ENCODE data around the gene CXCL14.

- no peak for TF ChIP-seq EZH2 (IDR thresholded peaks at IDR 0.05; ENCODE audit: borderline replicate concordance, low read depth, low read length, poor library complexity, severe bottlenecking)
- TF ChIP-seq, protein P1, sequence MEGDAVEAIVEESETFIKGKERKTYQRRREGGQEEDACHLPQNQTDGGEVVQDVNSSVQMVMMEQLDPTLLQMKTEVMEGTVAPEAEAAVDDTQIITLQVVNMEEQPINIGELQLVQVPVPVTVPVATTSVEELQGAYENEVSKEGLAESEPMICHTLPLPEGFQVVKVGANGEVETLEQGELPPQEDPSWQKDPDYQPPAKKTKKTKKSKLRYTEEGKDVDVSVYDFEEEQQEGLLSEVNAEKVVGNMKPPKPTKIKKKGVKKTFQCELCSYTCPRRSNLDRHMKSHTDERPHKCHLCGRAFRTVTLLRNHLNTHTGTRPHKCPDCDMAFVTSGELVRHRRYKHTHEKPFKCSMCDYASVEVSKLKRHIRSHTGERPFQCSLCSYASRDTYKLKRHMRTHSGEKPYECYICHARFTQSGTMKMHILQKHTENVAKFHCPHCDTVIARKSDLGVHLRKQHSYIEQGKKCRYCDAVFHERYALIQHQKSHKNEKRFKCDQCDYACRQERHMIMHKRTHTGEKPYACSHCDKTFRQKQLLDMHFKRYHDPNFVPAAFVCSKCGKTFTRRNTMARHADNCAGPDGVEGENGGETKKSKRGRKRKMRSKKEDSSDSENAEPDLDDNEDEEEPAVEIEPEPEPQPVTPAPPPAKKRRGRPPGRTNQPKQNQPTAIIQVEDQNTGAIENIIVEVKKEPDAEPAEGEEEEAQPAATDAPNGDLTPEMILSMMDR (conservative IDR thresholded peaks at IDR 0.05; ENCODE audit: low read depth, low read length), result no peak
These were observed 56.8 kb downstream of the CXCL14 start for GRCh38 chr5:135521964-135522363.
